OCI-LY7 (cell line): ENCODE measurements around the gene IFNL4. TPM values are rescaled to one million over a fixed set of nuclear protein-coding genes. Genes with fewer than 3 reads are reported as not detected.

Experiments
- BruUV-seq: library from RNA; stranded (reverse); fragments of 400-500 nt; replicated peaks from 2 replicates; lab custom pipeline; 2021; lab: Mats Ljungman, UMichigan
- CTCF ChIA-PET: fragments of 300-600 bp; sonication (Branson Sonifier 250); formaldehyde crosslinking; loops from one replicate; lab custom pipeline; 2022; ENCODE audit warnings: antibody characterized with exemption; ENCODE audit not compliant: unreplicated experiment; lab: Charles Lee
- POLR2A ChIA-PET: fragments of 300-600 bp; sonication (Branson Sonifier 250); formaldehyde crosslinking; loops from one replicate; lab custom pipeline; 2022; ENCODE audit warnings: antibody characterized with exemption; lab: Charles Lee
- DNase-seq: peaks from one replicate; pipeline ENCODE4 v3.0.0-alpha.2; 2015; ENCODE audit warnings: low spot score
- H2AFZ ChIP-seq: fragments of 200-600 bp; sonication (generic), shearing (Covaris generic); 2 replicates; pipeline ENCODE4 v1.6.1; 2014; ENCODE audit warnings: mild to moderate bottlenecking, antibody characterized with exemption, low read length, moderate library complexity
- H3K27ac ChIP-seq: fragments of 200-600 bp; sonication (generic); 2 replicates; pipeline ENCODE4 v1.5.1; 2014; ENCODE audit warnings: mixed run types, low read depth, mild to moderate bottlenecking, moderate library complexity, low read length, inconsistent platforms; ENCODE audit not compliant: poor library complexity, severe bottlenecking
- H3K36me3 ChIP-seq: fragments of 200-600 bp; sonication (generic); 2 replicates; pipeline ENCODE4 v1.6.1; 2014; ENCODE audit warnings: mild to moderate bottlenecking, antibody characterized with exemption, low read length, moderate library complexity, mixed read lengths; ENCODE audit not compliant: insufficient read depth
- H3K4me1 ChIP-seq: fragments of 200-600 bp; sonication (generic); 2 replicates; pipeline ENCODE4 v1.5.1; 2014; ENCODE audit warnings: mild to moderate bottlenecking, low read length; ENCODE audit not compliant: insufficient read depth, poor library complexity, severe bottlenecking
- H3K4me2 ChIP-seq: fragments of 200-600 bp; sonication (generic); 2 replicates; pipeline ENCODE4 v1.6.1; 2014; ENCODE audit warnings: mild to moderate bottlenecking, low read length
- H3K4me3 ChIP-seq: fragments of 200-600 bp; sonication (generic); 2 replicates; pipeline ENCODE4 v1.5.1; 2014; ENCODE audit warnings: mild to moderate bottlenecking, low read depth, low read length; ENCODE audit not compliant: poor library complexity, severe bottlenecking
- H3K79me2 ChIP-seq: fragments of 200-600 bp; sonication (generic); 2 replicates; pipeline ENCODE4 v1.6.1; 2016; ENCODE audit warnings: low read depth, mild to moderate bottlenecking, low read length, moderate library complexity, mixed read lengths; ENCODE audit not compliant: insufficient read depth
- H3K9me2 ChIP-seq: fragments of 200-600 bp; sonication (generic); 2 replicates; pipeline ENCODE4 v1.6.1; 2016; ENCODE audit warnings: mild to moderate bottlenecking, low read length, mixed read lengths; ENCODE audit not compliant: insufficient read depth
- H3K9me3 ChIP-seq: fragments of 200-600 bp; sonication (generic); 2 replicates; pipeline ENCODE4 v1.6.1; 2014; ENCODE audit warnings: mild to moderate bottlenecking, mixed run types, low read length, mixed read lengths
- H4K20me1 ChIP-seq: fragments of 200-600 bp; sonication (generic); 2 replicates; pipeline ENCODE4 v1.6.1; 2014; ENCODE audit warnings: mild to moderate bottlenecking, antibody characterized with exemption, low read length, moderate library complexity, mixed read lengths; ENCODE audit not compliant: insufficient read depth
- CTCF ChIP-seq: fragments of 200-600 bp; sonication (generic); conservative IDR thresholded peaks from 2 replicates; pipeline ENCODE4 v1.5.1; 2014; ENCODE audit warnings: mild to moderate bottlenecking, antibody characterized with exemption, low read length, moderate library complexity, mixed read lengths
- EZH2phosphoT487 ChIP-seq: fragments of 200-600 bp; sonication (generic); IDR thresholded peaks from 2 replicates; pipeline ENCODE4 v1.6.1; 2018; ENCODE audit warnings: low read depth, borderline replicate concordance, mild to moderate bottlenecking, mixed run types, antibody characterized with exemption, low read length, moderate library complexity, mixed read lengths
- intact Hi-C: fragments of 100-400 bp; cut with micrococcal nuclease; formaldehyde crosslinking; loops from one replicate; pipeline ENCODE4 v1.10.0; 2022; ENCODE audit not compliant: unreplicated experiment
- total RNA-seq, 2 experiments: library from RNA; depleted of rRNA in 1 of 2; stranded (reverse); fragments of >200 nt in 1 of 2; shearing (Covaris generic) in 1 of 2; gene quantifications; 2 replicates each; pipeline ENCODE4 v1.2.3, GENCODE V29; 2014 to 2022

IFNL4 gene
- total RNA-seq, 2 experiments from 2014 or later = not detected

GRCh38 chr19:39207293-39207836 lies 41.3 kb downstream of the IFNL4 start:
- BruUV-seq = no TSS peak
- no peaks in the 10 kb centered on the region for H3K9me2 ChIP-seq
- H2AFZ ChIP-seq = no peak overlapping the region
- intact Hi-C loops = no loop called here
- no peak overlapping the region for H3K4me2 ChIP-seq
- no peaks in the 10 kb centered on the region for H3K4me1 ChIP-seq
- no peak for DNase-seq
- no peaks in the 10 kb centered on the region for H4K20me1 ChIP-seq
- CTCF ChIA-PET = no interaction called here
- no peak overlapping the region for H3K27ac ChIP-seq
- H3K36me3 ChIP-seq = no peaks in the 10 kb centered on the region
- no peaks in the 10 kb centered on the region for H3K79me2 ChIP-seq
- TF ChIP-seq CTCF (no peak), EZH2phosphoT487 (no peak)
- no peaks in the 10 kb centered on the region for H3K9me3 ChIP-seq
- POLR2A ChIA-PET = interaction anchor here (0.6 to 0.7 kb wide), 3 partner anchors 52 to 129 kb away, joined by 4 to 5 read pairs (median 4); no protein-coding TSS in a partner anchor
- H3K4me3 ChIP-seq = no peak overlapping the region

GRCh38 chr19:39206122-39206521 lies 42.5 kb downstream of the IFNL4 start:
- H3K27ac ChIP-seq = no peak overlapping the region
- no TSS peak for BruUV-seq
- no peak overlapping the region for H2AFZ ChIP-seq
- intact Hi-C loops = no loop called here
- POLR2A ChIA-PET = no interaction called here
- no peaks in the 10 kb centered on the region for H3K9me2 ChIP-seq
- CTCF ChIA-PET = no interaction called here
- no peak for DNase-seq
- H3K36me3 ChIP-seq = no peaks in the 10 kb centered on the region
- no peaks in the 10 kb centered on the region for H3K9me3 ChIP-seq
- TF ChIP-seq CTCF (no peak), EZH2phosphoT487 (no peak)
- no peak overlapping the region for H3K4me3 ChIP-seq
- H3K4me1 ChIP-seq = no peaks in the 10 kb centered on the region
- no peaks in the 10 kb centered on the region for H4K20me1 ChIP-seq
- H3K4me2 ChIP-seq = no peak overlapping the region
- H3K79me2 ChIP-seq = no peaks in the 10 kb centered on the region

GRCh38 chr19:39205449-39205764 lies 43.2 kb downstream of the IFNL4 start:
- Histone ChIP-seq H3K27ac (no peak overlapping the region), H3K36me3 (no peaks in the 10 kb centered on the region), H3K79me2 (no peaks in the 10 kb centered on the region), H4K20me1 (no peaks in the 10 kb centered on the region), H3K4me3 (no peak overlapping the region), H3K4me2 (no peak overlapping the region), H2AFZ (no peak overlapping the region), H3K4me1 (no peaks in the 10 kb centered on the region), H3K9me3 (no peaks in the 10 kb centered on the region), H3K9me2 (no peaks in the 10 kb centered on the region)
- no TSS peak for BruUV-seq
- TF ChIP-seq EZH2phosphoT487 (no peak), CTCF (no peak)
- POLR2A ChIA-PET = no interaction called here
- CTCF ChIA-PET = no interaction called here
- intact Hi-C loops = no loop called here
- DNase-seq = no peak
